Neural cell (in vitro differentiated cells): ENCODE measurements around the gene MDGA2. TPM values are rescaled to one million over a fixed set of nuclear protein-coding genes. Genes with fewer than 3 reads are reported as not detected.
"Not testable (repeated sequence)": the region's sequence is repeated elsewhere in the genome, so short reads cannot be mapped to it uniquely, and the experiment has no call there.

Experiments
- H2AFZ ChIP-seq: fragments of 200-600, 300-800 bp; sonication (generic), shearing (Covaris generic); 2 replicates; pipeline ENCODE4 v1.6.0; 2014; ENCODE audit warnings: low read depth, mild to moderate bottlenecking, antibody characterized with exemption, low read length, moderate library complexity
- H3F3A ChIP-seq: fragments of 200-600 bp; shearing (Covaris generic); 2 replicates; pipeline ENCODE4 v1.6.1; 2016; ENCODE audit warnings: mild to moderate bottlenecking, moderate library complexity, mixed read lengths, antibody characterized with exemption, low read length; ENCODE audit not compliant: insufficient read depth, poor library complexity, severe bottlenecking
- H3K27ac ChIP-seq: fragments of 200-600, 300-800 bp; sonication (generic), shearing (Covaris generic); 2 replicates; pipeline ENCODE4 v1.5.1; 2014; ENCODE audit warnings: mild to moderate bottlenecking, low read length, moderate library complexity
- H3K27me3 ChIP-seq: fragments of 300-800, 200-600 bp; sonication (generic), shearing (Covaris generic); 2 replicates; pipeline ENCODE4 v1.6.0; 2014; ENCODE audit warnings: mild to moderate bottlenecking, low read depth, low read length, moderate library complexity; ENCODE audit not compliant: insufficient read depth
- H3K36me3 ChIP-seq: fragments of 300-800, 200-600 bp; sonication (generic), shearing (Covaris generic); 2 replicates; pipeline ENCODE4 v1.5.1; 2014; ENCODE audit warnings: mild to moderate bottlenecking, antibody characterized with exemption, low read length, moderate library complexity; ENCODE audit not compliant: insufficient read depth
- H3K4me2 ChIP-seq: fragments of 300-800, 200-600 bp; sonication (generic), shearing (Covaris generic); 2 replicates; pipeline ENCODE4 v1.6.0; 2014; ENCODE audit warnings: mild to moderate bottlenecking, low read length
- H3K4me3 ChIP-seq: fragments of 300-800, 200-600 bp; sonication (generic), shearing (Covaris generic); 2 replicates; pipeline ENCODE4 v1.5.1; 2014; ENCODE audit warnings: mild to moderate bottlenecking, low read length, moderate library complexity
- H3K79me2 ChIP-seq: fragments of 200-600 bp; shearing (Covaris generic); replicated peaks from 2 replicates; pipeline ENCODE4 v1.6.0; 2014; ENCODE audit warnings: mild to moderate bottlenecking, low read length, moderate library complexity; ENCODE audit not compliant: insufficient read depth
- H3K9ac ChIP-seq: fragments of 300-800, 200-600 bp; sonication (generic), shearing (Covaris generic); 2 replicates; pipeline ENCODE4 v1.6.1; 2016; ENCODE audit warnings: mild to moderate bottlenecking, low read length, mixed read lengths
- H3K9me2 ChIP-seq: fragments of 200-600 bp; shearing (Covaris generic); 2 replicates; pipeline ENCODE4 v1.6.1; 2016; ENCODE audit warnings: mild to moderate bottlenecking, low read length, mixed read lengths; ENCODE audit not compliant: insufficient read depth
- H3K9me3 ChIP-seq: fragments of 200-600, 300-800 bp; sonication (generic), shearing (Covaris generic); 2 replicates; pipeline ENCODE4 v1.6.1; 2016; ENCODE audit warnings: mild to moderate bottlenecking, mixed run types, low read length, moderate library complexity, mixed read lengths
- H4K20me1 ChIP-seq: fragments of 200-600 bp; shearing (Covaris generic); 2 replicates; pipeline ENCODE4 v1.6.1; 2016; ENCODE audit warnings: mild to moderate bottlenecking, mixed run types; ENCODE audit not compliant: insufficient read depth
- CTCF ChIP-seq: fragments of 450-650 bp; IDR thresholded peaks from 2 replicates; pipeline ENCODE4 v1.5.1; 2014; ENCODE audit warnings: antibody characterized with exemption, mild to moderate bottlenecking, moderate library complexity; ENCODE audit not compliant: poor library complexity, severe bottlenecking
- EP300 ChIP-seq: fragments of 450-650 bp; conservative IDR thresholded peaks from 2 replicates; pipeline ENCODE4 v1.6.1; 2014; ENCODE audit warnings: antibody characterized with exemption, mild to moderate bottlenecking, moderate library complexity; ENCODE audit not compliant: poor library complexity, severe bottlenecking
- EZH2 ChIP-seq: fragments of 200-600, 300-800 bp; shearing (Covaris generic), sonication (generic); IDR thresholded peaks from 2 replicates; pipeline ENCODE4 v1.6.1; 2014; ENCODE audit warnings: antibody characterized with exemption, low read length, borderline replicate concordance, mild to moderate bottlenecking; ENCODE audit not compliant: insufficient read depth, poor library complexity, severe bottlenecking
- MXI1 ChIP-seq: fragments of 450-650 bp; conservative IDR thresholded peaks from 2 replicates; pipeline ENCODE4 v1.6.1; 2014; ENCODE audit warnings: antibody characterized with exemption, mild to moderate bottlenecking; ENCODE audit not compliant: poor library complexity, severe bottlenecking
- POLR2AphosphoS5 ChIP-seq: IDR thresholded peaks from 2 replicates; pipeline ENCODE4 v1.6.1; 2012
- RAD21 ChIP-seq: fragments of 450-650 bp; conservative IDR thresholded peaks from 2 replicates; pipeline ENCODE4 v1.6.1; 2014; ENCODE audit warnings: antibody characterized with exemption, mild to moderate bottlenecking, moderate library complexity
- REST ChIP-seq: IDR thresholded peaks from 2 replicates; pipeline ENCODE4 v1.6.1; 2012; ENCODE audit warnings: borderline replicate concordance
- SMC3 ChIP-seq: fragments of 450-650 bp; conservative IDR thresholded peaks from 2 replicates; pipeline ENCODE4 v1.6.1; 2014; ENCODE audit warnings: antibody characterized with exemption, mild to moderate bottlenecking, moderate library complexity; ENCODE audit not compliant: poor library complexity
- TAF1 ChIP-seq: IDR thresholded peaks from 2 replicates; pipeline ENCODE4 v1.6.1; 2012; ENCODE audit warnings: low read depth
- polyA plus RNA-seq: library from polyadenylated mRNA; depleted of rRNA; stranded (reverse); fragments of >200 nt; gene quantifications from 2 replicates; pipeline ENCODE4 v1.2.3, GENCODE V29; 2014

Gene MDGA2
- polyA plus RNA-seq, 1 donor from 2014 or later, result 3.8 TPM

GRCh38 chr14:47179906-47180305 is 495.5 kb downstream of the MDGA2 start:
- no peak overlapping the region for H3K4me3 ChIP-seq

GRCh38 chr14:47171896-47172295 is 503.5 kb downstream of the MDGA2 start:
- not testable (repeated sequence) for H3K9ac ChIP-seq, H2AFZ ChIP-seq, H3K9me2 ChIP-seq, H3K4me3 ChIP-seq, H3K27ac ChIP-seq, H3K9me3 ChIP-seq, H3K79me2 ChIP-seq, H3K36me3 ChIP-seq, H3K27me3 ChIP-seq, H3F3A ChIP-seq, H3K4me2 ChIP-seq, H4K20me1 ChIP-seq

More at GRCh38 chr14:47179906-47180305, 495.5 kb downstream of the MDGA2 start:
- H2AFZ ChIP-seq, result no peak overlapping the region
- H3K27ac ChIP-seq, result no peak overlapping the region
- H3K36me3 ChIP-seq, result no peaks in the 10 kb centered on the region
- TF ChIP-seq CTCF, result no peak
- no peak for TF ChIP-seq EZH2
- no peak for TF ChIP-seq POLR2AphosphoS5
- TF ChIP-seq TAF1, result no peak
- no peaks in the 10 kb centered on the region for H3K79me2 ChIP-seq
- no peaks in the 10 kb centered on the region for H3K9me3 ChIP-seq
- H3F3A ChIP-seq, result no peaks in the 10 kb centered on the region
- no peaks in the 10 kb centered on the region for H4K20me1 ChIP-seq
- H3K4me2 ChIP-seq, result no peak overlapping the region
- no peaks in the 10 kb centered on the region for H3K9me2 ChIP-seq
- H3K9ac ChIP-seq, result no peak overlapping the region
- H3K27me3 ChIP-seq, result no peaks in the 10 kb centered on the region

- Histone ChIP-seq H4K20me1 (no peaks in the 10 kb centered on the region), H3K27me3 (no peaks in the 10 kb centered on the region), H3K4me3 (no peak overlapping the region), H3K36me3 (no peaks in the 10 kb centered on the region), H3K9me3 (no peaks in the 10 kb centered on the region), H3K27ac (no peak overlapping the region), H3K4me2 (no peak overlapping the region), H2AFZ (no peak overlapping the region), H3K9me2 (no peaks in the 10 kb centered on the region), H3K79me2 (no peaks in the 10 kb centered on the region), H3F3A (no peaks in the 10 kb centered on the region), H3K9ac (no peak overlapping the region)
- TF ChIP-seq CTCF, result no peak
- TF ChIP-seq SMC3, result no peak
- TF ChIP-seq EP300, result no peak
- TF ChIP-seq TAF1, result no peak
- no peak for TF ChIP-seq POLR2AphosphoS5
- no peak for TF ChIP-seq REST
- no peak for TF ChIP-seq EZH2
- no peak for TF ChIP-seq RAD21
- TF ChIP-seq MXI1, result no peak
Observed at GRCh38 chr14:47167402-47167801, 508.0 kb downstream of the MDGA2 start.
